H1 (cell line): ENCODE measurements around the gene SNX30. TPM values are rescaled to one million over a fixed set of nuclear protein-coding genes. Genes with fewer than 3 reads are reported as not detected.

Experiments used
- BACH1 ChIP-seq: IDR thresholded peaks from 2 replicates; pipeline ENCODE4 v1.6.1; 2012; ENCODE audit warnings: low read length, improper control_type of control experiment
- CEBPB ChIP-seq: IDR thresholded peaks from 2 replicates; pipeline ENCODE4 v1.6.1; 2012; ENCODE audit warnings: low read depth, low read length
- PHF8 ChIP-seq: fragments of 200-600 bp; sonication (generic); conservative IDR thresholded peaks from 2 replicates; pipeline ENCODE4 v1.7.1; 2012; ENCODE audit warnings: low read depth, mild to moderate bottlenecking, inconsistent platforms, low read length, moderate library complexity
- RXRA ChIP-seq: IDR thresholded peaks from 2 replicates; pipeline ENCODE4 v1.6.1; 2011; ENCODE audit warnings: low read depth, mild to moderate bottlenecking, low read length, moderate library complexity; ENCODE audit not compliant: insufficient read depth
- ZNF274 ChIP-seq: IDR thresholded peaks from 2 replicates; pipeline ENCODE4 v1.7.0; 2012; ENCODE audit warnings: low read length, borderline replicate concordance; ENCODE audit errors: extremely low read depth
- polyA plus RNA-seq, 7 experiments: library from polyadenylated mRNA; depleted of rRNA in 3 of 7; stranded (reverse) in 5 of 7; unstranded in 2 of 7; fragments of >200 nt in 5 of 7; fragments of 200-250 nt in 2 of 7; gene quantifications; 1 replicate in 5 of 7; 2 replicates in 1 of 7; 4 replicates in 1 of 7; pipeline versions ENCODE4 v1.2.1 to v1.2.3, GENCODE V29; 2011 to 2013; ENCODE audit warnings: missing spikeins in 2 of 7, mixed read lengths in 2 of 7
- total RNA-seq: library from RNA; stranded (reverse); fragmentation: NEBNext Ultra II Directional; extraction: Animal tissue kit (Norgen Biotek cat#: 25700); gene quantifications from 2 replicates; pipeline ENCODE4 v1.2.1, GENCODE V29; 2021
- TF ChIP-seq, protein P1 (sequence below): fragments of 300-600 bp; sonication (generic); IDR thresholded peaks from 2 replicates; pipeline ENCODE4 v1.7.1; 2012; ENCODE audit warnings: low read length, moderate library complexity, mild to moderate bottlenecking, inconsistent platforms; ENCODE audit not compliant: insufficient replicate concordance
- TF ChIP-seq, protein P2 (sequence below): IDR thresholded peaks from 2 replicates; pipeline ENCODE4 v1.6.1; 2011; ENCODE audit warnings: low read depth, mild to moderate bottlenecking, low read length; ENCODE audit not compliant: insufficient read depth

Gene SNX30
- total and polyA plus RNA-seq, 2 of the 8 experiments (the other 6 are each of a cell fraction or from before 2014, with no cell fraction given) = 4.0 to 12.2 TPM

DNA sequence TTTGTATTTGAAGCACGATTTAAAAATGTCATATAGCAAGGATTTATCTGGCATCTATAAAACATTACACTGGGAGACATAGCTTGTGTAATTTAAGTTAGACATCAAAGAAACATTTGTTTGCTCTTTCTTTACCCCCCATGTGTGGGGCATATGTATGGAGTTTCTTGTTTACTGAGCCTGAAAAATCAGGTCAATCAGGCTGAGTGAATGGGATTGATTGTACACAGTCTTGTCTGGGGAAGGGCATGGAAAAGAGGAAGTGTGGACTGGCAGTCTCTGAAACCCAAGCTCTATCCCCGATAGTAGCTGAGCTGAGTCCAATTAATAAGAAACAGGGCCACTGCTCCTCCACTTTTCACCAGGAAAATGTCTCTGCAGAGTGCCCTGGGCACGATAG, 90.7 kb downstream of the SNX30 start (continued):
- TF ChIP-seq, protein P1, sequence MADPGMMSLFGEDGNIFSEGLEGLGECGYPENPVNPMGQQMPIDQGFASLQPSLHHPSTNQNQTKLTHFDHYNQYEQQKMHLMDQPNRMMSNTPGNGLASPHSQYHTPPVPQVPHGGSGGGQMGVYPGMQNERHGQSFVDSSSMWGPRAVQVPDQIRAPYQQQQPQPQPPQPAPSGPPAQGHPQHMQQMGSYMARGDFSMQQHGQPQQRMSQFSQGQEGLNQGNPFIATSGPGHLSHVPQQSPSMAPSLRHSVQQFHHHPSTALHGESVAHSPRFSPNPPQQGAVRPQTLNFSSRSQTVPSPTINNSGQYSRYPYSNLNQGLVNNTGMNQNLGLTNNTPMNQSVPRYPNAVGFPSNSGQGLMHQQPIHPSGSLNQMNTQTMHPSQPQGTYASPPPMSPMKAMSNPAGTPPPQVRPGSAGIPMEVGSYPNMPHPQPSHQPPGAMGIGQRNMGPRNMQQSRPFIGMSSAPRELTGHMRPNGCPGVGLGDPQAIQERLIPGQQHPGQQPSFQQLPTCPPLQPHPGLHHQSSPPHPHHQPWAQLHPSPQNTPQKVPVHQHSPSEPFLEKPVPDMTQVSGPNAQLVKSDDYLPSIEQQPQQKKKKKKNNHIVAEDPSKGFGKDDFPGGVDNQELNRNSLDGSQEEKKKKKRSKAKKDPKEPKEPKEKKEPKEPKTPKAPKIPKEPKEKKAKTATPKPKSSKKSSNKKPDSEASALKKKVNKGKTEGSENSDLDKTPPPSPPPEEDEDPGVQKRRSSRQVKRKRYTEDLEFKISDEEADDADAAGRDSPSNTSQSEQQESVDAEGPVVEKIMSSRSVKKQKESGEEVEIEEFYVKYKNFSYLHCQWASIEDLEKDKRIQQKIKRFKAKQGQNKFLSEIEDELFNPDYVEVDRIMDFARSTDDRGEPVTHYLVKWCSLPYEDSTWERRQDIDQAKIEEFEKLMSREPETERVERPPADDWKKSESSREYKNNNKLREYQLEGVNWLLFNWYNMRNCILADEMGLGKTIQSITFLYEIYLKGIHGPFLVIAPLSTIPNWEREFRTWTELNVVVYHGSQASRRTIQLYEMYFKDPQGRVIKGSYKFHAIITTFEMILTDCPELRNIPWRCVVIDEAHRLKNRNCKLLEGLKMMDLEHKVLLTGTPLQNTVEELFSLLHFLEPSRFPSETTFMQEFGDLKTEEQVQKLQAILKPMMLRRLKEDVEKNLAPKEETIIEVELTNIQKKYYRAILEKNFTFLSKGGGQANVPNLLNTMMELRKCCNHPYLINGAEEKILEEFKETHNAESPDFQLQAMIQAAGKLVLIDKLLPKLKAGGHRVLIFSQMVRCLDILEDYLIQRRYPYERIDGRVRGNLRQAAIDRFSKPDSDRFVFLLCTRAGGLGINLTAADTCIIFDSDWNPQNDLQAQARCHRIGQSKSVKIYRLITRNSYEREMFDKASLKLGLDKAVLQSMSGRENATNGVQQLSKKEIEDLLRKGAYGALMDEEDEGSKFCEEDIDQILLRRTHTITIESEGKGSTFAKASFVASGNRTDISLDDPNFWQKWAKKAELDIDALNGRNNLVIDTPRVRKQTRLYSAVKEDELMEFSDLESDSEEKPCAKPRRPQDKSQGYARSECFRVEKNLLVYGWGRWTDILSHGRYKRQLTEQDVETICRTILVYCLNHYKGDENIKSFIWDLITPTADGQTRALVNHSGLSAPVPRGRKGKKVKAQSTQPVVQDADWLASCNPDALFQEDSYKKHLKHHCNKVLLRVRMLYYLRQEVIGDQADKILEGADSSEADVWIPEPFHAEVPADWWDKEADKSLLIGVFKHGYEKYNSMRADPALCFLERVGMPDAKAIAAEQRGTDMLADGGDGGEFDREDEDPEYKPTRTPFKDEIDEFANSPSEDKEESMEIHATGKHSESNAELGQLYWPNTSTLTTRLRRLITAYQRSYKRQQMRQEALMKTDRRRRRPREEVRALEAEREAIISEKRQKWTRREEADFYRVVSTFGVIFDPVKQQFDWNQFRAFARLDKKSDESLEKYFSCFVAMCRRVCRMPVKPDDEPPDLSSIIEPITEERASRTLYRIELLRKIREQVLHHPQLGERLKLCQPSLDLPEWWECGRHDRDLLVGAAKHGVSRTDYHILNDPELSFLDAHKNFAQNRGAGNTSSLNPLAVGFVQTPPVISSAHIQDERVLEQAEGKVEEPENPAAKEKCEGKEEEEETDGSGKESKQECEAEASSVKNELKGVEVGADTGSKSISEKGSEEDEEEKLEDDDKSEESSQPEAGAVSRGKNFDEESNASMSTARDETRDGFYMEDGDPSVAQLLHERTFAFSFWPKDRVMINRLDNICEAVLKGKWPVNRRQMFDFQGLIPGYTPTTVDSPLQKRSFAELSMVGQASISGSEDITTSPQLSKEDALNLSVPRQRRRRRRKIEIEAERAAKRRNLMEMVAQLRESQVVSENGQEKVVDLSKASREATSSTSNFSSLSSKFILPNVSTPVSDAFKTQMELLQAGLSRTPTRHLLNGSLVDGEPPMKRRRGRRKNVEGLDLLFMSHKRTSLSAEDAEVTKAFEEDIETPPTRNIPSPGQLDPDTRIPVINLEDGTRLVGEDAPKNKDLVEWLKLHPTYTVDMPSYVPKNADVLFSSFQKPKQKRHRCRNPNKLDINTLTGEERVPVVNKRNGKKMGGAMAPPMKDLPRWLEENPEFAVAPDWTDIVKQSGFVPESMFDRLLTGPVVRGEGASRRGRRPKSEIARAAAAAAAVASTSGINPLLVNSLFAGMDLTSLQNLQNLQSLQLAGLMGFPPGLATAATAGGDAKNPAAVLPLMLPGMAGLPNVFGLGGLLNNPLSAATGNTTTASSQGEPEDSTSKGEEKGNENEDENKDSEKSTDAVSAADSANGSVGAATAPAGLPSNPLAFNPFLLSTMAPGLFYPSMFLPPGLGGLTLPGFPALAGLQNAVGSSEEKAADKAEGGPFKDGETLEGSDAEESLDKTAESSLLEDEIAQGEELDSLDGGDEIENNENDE = no peak
- TF ChIP-seq RXRA (no peak), BACH1 (no peak), ZNF274 (no peak), PHF8 (no peak), CEBPB (no peak)
- TF ChIP-seq, protein P2, sequence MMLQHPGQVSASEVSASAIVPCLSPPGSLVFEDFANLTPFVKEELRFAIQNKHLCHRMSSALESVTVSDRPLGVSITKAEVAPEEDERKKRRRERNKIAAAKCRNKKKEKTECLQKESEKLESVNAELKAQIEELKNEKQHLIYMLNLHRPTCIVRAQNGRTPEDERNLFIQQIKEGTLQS = no peak
